Upper lobe of left lung (tissue), 6 donors: Measurements from ENCODE around the gene PPM1H. TPM values are rescaled to one million over a fixed set of nuclear protein-coding genes. Genes with fewer than 3 reads are reported as not detected.

ENCODE experiments used
- ATAC-seq, 2 donors: fragments of 200-7000 bp; cut with Tn5 transposase; one replicate each; pipeline ENCODE4 v1.9.1; 2022; ENCODE audit warnings: mild to moderate bottlenecking in 2 of 2, moderate library complexity in 2 of 2; ENCODE audit not compliant: low FRiP score in 2 of 2
- DNase-seq, 2 donors: peaks; one replicate each; pipeline ENCODE4 v3.0.0-alpha.2; 2019 to 2020
- H3K27ac ChIP-seq, 4 donors: fragments of 200-600 bp; sonication (generic); one replicate each; pipeline ENCODE4 v1.5.1; 2016 to 2019
- H3K27me3 ChIP-seq, 4 donors: fragments of 200-600 bp; sonication (generic); one replicate each; pipeline ENCODE4 v1.5.1; 2017 to 2019
- H3K36me3 ChIP-seq, 4 donors: fragments of 200-600 bp; sonication (generic); one replicate each; pipeline ENCODE4 v1.5.1; 2016 to 2019
- H3K4me1 ChIP-seq, 4 donors: fragments of 200-600 bp; sonication (generic); one replicate each; pipeline ENCODE4 v1.5.1; 2018 to 2019
- H3K4me3 ChIP-seq, 4 donors: fragments of 200-600 bp; sonication (generic); one replicate each; pipeline ENCODE4 v1.5.1; 2017 to 2019; ENCODE audit warnings: mild to moderate bottlenecking in 2 of 4, moderate library complexity in 1 of 4
- H3K9me3 ChIP-seq, 4 donors: fragments of 200-600 bp; sonication (generic); one replicate each; pipeline ENCODE4 v1.5.1; 2018 to 2019
- EP300 ChIP-seq, 4 donors: sonication (generic); formaldehyde crosslinking; IDR thresholded peaks; one replicate each; pipeline ENCODE4 v1.5.1; 2017; ENCODE audit warnings: antibody characterized with exemption in 4 of 4, control low read depth in 2 of 4
- POLR2A ChIP-seq, 4 donors: fragments of 450-650 bp; IDR thresholded peaks; one replicate each; pipeline ENCODE4 v1.5.1; 2016 to 2017; ENCODE audit warnings: antibody characterized with exemption in 4 of 4, mild to moderate bottlenecking in 2 of 4
- POLR2AphosphoS5 ChIP-seq, 2 donors: sonication (generic); formaldehyde crosslinking; IDR thresholded peaks; one replicate each; pipeline ENCODE4 v1.5.1; 2017; ENCODE audit warnings: antibody characterized with exemption in 2 of 2
- WGBS, 2 donors: methylation state at CpG; one replicate each; pipeline ENCODE4 v1.1.5; 2017 to 2018; 5-methylcytosine and 5-hydroxymethylcytosine counted together
- total RNA-seq, 6 donors: library from RNA; depleted of rRNA in 4 of 6; stranded (reverse); fragments of >200 nt in 4 of 6; gene quantifications; one replicate each; pipeline versions ENCODE4 v1.1.0 to v1.2.1, GENCODE V29; 2016 to 2021
- TF ChIP-seq, protein P1 (sequence below), 6 experiments: fragments of 450-650 bp in 4 of 6; fragments of 200-600 bp in 2 of 6; sonication (generic) in 2 of 6; IDR thresholded peaks; one replicate each; pipeline ENCODE4 v1.5.1; 2016 to 2019; ENCODE audit warnings: antibody characterized with exemption in 6 of 6
- donor health status: DM: no; HTN: no; CAD: no; lungs with moderate emphysema.
- donor health status: DM: no; HTN: yes; CAD: no; lungs with severe emphysema.

PPM1H gene
- total RNA-seq, 6 donors from 2014 or later, result 4.2 to 14.2 (median 8.4) TPM

GRCh38 chr12:62728741-62729140, 206.2 kb downstream of the PPM1H start:
- TF ChIP-seq POLR2A (IDR thresholded peaks at IDR 0.05) (no peak), POLR2AphosphoS5 (IDR thresholded peaks at IDR 0.05) (no peak), EP300 (IDR thresholded peaks at IDR 0.05) (no peak)
- TF ChIP-seq, protein P1, sequence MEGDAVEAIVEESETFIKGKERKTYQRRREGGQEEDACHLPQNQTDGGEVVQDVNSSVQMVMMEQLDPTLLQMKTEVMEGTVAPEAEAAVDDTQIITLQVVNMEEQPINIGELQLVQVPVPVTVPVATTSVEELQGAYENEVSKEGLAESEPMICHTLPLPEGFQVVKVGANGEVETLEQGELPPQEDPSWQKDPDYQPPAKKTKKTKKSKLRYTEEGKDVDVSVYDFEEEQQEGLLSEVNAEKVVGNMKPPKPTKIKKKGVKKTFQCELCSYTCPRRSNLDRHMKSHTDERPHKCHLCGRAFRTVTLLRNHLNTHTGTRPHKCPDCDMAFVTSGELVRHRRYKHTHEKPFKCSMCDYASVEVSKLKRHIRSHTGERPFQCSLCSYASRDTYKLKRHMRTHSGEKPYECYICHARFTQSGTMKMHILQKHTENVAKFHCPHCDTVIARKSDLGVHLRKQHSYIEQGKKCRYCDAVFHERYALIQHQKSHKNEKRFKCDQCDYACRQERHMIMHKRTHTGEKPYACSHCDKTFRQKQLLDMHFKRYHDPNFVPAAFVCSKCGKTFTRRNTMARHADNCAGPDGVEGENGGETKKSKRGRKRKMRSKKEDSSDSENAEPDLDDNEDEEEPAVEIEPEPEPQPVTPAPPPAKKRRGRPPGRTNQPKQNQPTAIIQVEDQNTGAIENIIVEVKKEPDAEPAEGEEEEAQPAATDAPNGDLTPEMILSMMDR (IDR thresholded peaks at IDR 0.05), result no peak
- DNase-seq, result no peak
- peaks cover 22 to 50% (median 37%) of the 10 kb centered on the region in 4 donors for H3K4me1 ChIP-seq
- H3K27me3 ChIP-seq, result no peaks in the 10 kb centered on the region
- H3K9me3 ChIP-seq, result no peaks in the 10 kb centered on the region
- ATAC-seq, result no peak
- no peak overlapping the region for H3K4me3 ChIP-seq
- 90 to 91% methylated on average over 2 of the region's 2 CpGs for WGBS, 2 donors
- H3K27ac ChIP-seq, result peak overlapping the region in 2 of 4 donors; percentile 2 to 49
- H3K36me3 ChIP-seq, result no peaks in the 10 kb centered on the region

DNA sequence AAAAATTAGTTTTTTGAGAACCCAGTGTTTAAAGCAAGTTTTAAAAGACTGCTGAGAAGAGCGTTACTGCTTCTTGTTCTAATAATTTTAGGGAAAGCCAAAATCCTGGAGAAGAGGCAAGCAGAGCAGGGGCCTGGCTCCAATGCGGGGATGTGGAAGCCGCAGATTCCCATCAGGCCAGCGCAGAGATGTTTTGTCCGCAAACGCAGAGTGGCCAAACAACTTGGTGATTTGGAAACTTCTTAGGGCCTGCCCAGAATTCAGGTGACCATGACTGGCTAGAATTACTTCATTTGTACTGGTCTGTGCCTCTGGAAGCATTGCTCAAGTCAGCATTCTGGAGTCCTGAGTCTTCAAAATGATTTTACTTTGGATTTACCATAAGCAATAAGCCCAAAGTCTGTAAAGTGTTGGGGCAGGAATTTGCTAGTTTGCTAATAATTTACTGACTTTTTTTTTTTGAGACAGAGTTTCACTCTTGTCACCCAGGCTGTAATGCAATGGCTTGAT, 208.4 kb downstream of the PPM1H start:
- WGBS, 2 donors, result 93 to 98% methylated on average over 6 of the region's 6 CpGs
- Histone ChIP-seq H3K4me1 (peaks cover 16 to 42% (median 31%) of the 10 kb centered on the region in 4 donors), H3K9me3 (no peaks in the 10 kb centered on the region), H3K36me3 (no peaks in the 10 kb centered on the region), H3K27ac (no peak overlapping the region), H3K4me3 (no peak overlapping the region), H3K27me3 (no peaks in the 10 kb centered on the region)
- ATAC-seq (no peak), DNase-seq (no peak)
- TF ChIP-seq EP300 (IDR thresholded peaks at IDR 0.05) (no peak), POLR2A (IDR thresholded peaks at IDR 0.05) (no peak), POLR2AphosphoS5 (IDR thresholded peaks at IDR 0.05) (no peak)
- TF ChIP-seq, protein P1 (IDR thresholded peaks at IDR 0.05), result no peak

DNA sequence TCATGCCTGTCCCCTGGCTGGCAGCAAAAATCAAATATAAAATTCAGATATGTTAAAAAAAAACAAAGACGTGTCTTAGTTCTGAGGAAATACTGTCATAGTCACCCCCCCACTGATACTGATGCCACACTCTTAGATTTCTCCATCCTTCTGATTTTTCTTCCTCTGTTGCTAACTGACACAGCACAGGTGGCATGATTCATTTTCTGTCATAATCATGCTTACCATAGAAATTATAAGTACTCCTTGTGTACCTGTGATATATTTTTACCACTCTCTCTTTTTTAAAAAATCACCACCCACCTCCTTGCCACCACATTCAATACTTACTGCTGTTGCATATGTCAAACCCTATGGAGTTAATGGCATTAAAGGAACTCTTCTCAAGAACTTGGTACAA, 209.2 kb downstream of the PPM1H start:
- no peak for DNase-seq
- no peaks in the 10 kb centered on the region for H3K27me3 ChIP-seq
- no peak for ATAC-seq
- H3K27ac ChIP-seq, result no peak overlapping the region
- no peak for TF ChIP-seq EP300 (IDR thresholded peaks at IDR 0.05)
- no peak for TF ChIP-seq POLR2AphosphoS5 (IDR thresholded peaks at IDR 0.05)
- TF ChIP-seq, protein P1 (IDR thresholded peaks at IDR 0.05), result no peak
- TF ChIP-seq POLR2A (IDR thresholded peaks at IDR 0.05), result no peak
- H3K36me3 ChIP-seq, result no peaks in the 10 kb centered on the region
- H3K9me3 ChIP-seq, result no peaks in the 10 kb centered on the region
- WGBS, 2 donors, result 52 to 77% methylated on average over 1 of the region's 1 CpG
- H3K4me3 ChIP-seq, result no peak overlapping the region
- peaks cover 12 to 34% (median 24%) of the 10 kb centered on the region in 4 donors for H3K4me1 ChIP-seq

DNA sequence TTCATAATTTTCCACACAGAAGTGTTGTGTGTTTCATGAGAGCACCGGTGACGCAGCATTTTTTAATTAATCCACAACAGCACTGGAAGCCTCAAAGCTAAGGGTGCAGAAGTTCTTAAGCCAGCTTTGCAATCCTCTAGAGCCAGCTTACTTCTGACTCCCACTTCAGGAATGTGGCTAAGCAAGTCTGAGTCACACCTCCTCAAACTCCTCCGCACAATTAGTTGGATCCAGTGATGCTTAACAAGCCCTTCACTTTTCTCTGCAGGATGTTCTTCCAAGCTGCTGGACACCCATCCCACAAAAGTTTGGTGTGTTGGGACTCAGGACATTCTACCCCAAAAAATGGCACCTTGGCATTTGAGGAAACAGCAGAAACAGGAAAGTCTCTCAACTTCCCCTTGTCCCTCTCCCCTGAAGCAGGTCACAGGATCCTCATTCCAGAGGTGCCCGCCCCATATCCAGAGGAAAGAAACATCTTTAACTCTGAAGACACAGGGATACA, 210.0 kb downstream of the PPM1H start:
- WGBS, 2 donors, result 58 to 62% methylated on average over 4 of the region's 4 CpGs
- no peaks in the 10 kb centered on the region for H3K36me3 ChIP-seq
- no peak for TF ChIP-seq POLR2A (IDR thresholded peaks at IDR 0.05)
- TF ChIP-seq POLR2AphosphoS5 (IDR thresholded peaks at IDR 0.05), result peak; percentile 37 to 57
- peak in 1 of 4 donors; percentile 87 for TF ChIP-seq EP300 (IDR thresholded peaks at IDR 0.05)
- TF ChIP-seq, protein P1 (IDR thresholded peaks at IDR 0.05), result no peak
- no peaks in the 10 kb centered on the region for H3K9me3 ChIP-seq
- ATAC-seq, result peak; percentile 91 to 93
- peak overlapping the region in 2 of 4 donors; percentile 26 to 50 for H3K27ac ChIP-seq
- peaks cover 8 to 30% (median 21%) of the 10 kb centered on the region in 4 donors for H3K4me1 ChIP-seq
- DNase-seq, result peak in 1 of 2 donors; percentile 83
- H3K27me3 ChIP-seq, result no peaks in the 10 kb centered on the region
- no peak overlapping the region for H3K4me3 ChIP-seq

DNA sequence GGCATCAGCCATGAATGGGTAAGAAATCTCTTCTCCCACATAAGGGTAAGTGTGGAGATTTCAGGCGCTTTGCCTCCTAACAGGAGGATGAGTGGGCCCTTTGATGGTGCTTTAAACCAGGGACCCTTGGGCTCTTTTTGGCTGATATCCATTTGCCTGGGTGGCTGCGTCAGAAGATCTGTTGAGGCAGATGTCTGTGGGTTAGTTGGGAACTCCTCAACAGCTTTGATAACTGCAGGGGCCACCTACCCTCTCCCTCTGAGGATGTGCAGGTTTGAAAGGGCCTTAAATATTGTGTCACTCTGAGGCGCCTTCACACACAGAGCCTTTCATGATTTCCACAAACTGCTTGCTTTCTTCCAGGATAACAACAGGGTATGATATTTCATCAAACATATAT, 210.7 kb downstream of the PPM1H start:
- H3K27me3 ChIP-seq, result no peaks in the 10 kb centered on the region
- no peak overlapping the region for H3K4me3 ChIP-seq
- WGBS, 2 donors, result 86 to 95% methylated on average over 3 of the region's 3 CpGs
- TF ChIP-seq POLR2A (IDR thresholded peaks at IDR 0.05) (no peak), POLR2AphosphoS5 (IDR thresholded peaks at IDR 0.05) (no peak), EP300 (IDR thresholded peaks at IDR 0.05) (no peak)
- TF ChIP-seq, protein P1 (IDR thresholded peaks at IDR 0.05), result no peak
- no peaks in the 10 kb centered on the region for H3K36me3 ChIP-seq
- no peaks in the 10 kb centered on the region for H3K9me3 ChIP-seq
- H3K27ac ChIP-seq, result peak overlapping the region; percentile 27 to 66 (median 48)
- no peak for ATAC-seq
- H3K4me1 ChIP-seq, result peaks cover 5 to 23% (median 16%) of the 10 kb centered on the region in 4 donors
- no peak for DNase-seq
